ENCODE measurements around the gene CREB3L2.

Gene CREB3L2

GRCh38 chr7:137829337-137829992 lies 172.4 kb downstream of the CREB3L2 start:
- no CpG with 5 or more reads among the region's 7 CpGs for WGBS (ENCODE audit: insufficient coverage, insufficient read length)
- H3K4me3 ChIP-seq (ENCODE audit: low read length) = no peak overlapping the region
- H3K36me3 ChIP-seq (ENCODE audit: control insufficient read depth, insufficient read depth, low read length) = no peaks in the 10 kb centered on the region

GRCh38 chr7:137828456-137828855 lies 173.4 kb downstream of the CREB3L2 start:
- Histone ChIP-seq H3K27me3 (ENCODE audit: control insufficient read depth, insufficient read depth, low read length) (no peaks in the 10 kb centered on the region), H3K27ac (ENCODE audit: low read length) (no peak overlapping the region), H3K36me3 (ENCODE audit: control insufficient read depth, insufficient read depth, low read length) (no peaks in the 10 kb centered on the region), H3K4me1 (ENCODE audit: control insufficient read depth, insufficient read depth, low read length) (no peaks in the 10 kb centered on the region), H3K4me3 (ENCODE audit: low read length) (no peak overlapping the region), H3K9me3 (ENCODE audit: control insufficient read depth, insufficient read depth, low read length) (peaks cover 4% of the 10 kb centered on the region)
- no CpG with 5 or more reads among the region's 1 CpG for WGBS (ENCODE audit: insufficient coverage, insufficient read length)
- no peak for DNase-seq (ENCODE audit: low read depth, low spot score)

More at GRCh38 chr7:137829337-137829992, 172.4 kb downstream of the CREB3L2 start:
- Histone ChIP-seq H3K4me1 (ENCODE audit: control insufficient read depth, insufficient read depth, low read length) (no peaks in the 10 kb centered on the region), H3K9me3 (ENCODE audit: control insufficient read depth, insufficient read depth, low read length) (peaks cover 4% of the 10 kb centered on the region), H3K27me3 (ENCODE audit: control insufficient read depth, insufficient read depth, low read length) (no peaks in the 10 kb centered on the region), H3K27ac (ENCODE audit: low read length) (no peak overlapping the region)
- no peak for DNase-seq (ENCODE audit: low read depth, low spot score)

- H3K27me3 ChIP-seq (ENCODE audit: control insufficient read depth, insufficient read depth, low read length) = no peaks in the 10 kb centered on the region
- DNase-seq (ENCODE audit: low read depth, low spot score) = no peak
- no peaks in the 10 kb centered on the region for H3K9me3 ChIP-seq (ENCODE audit: control insufficient read depth, insufficient read depth, low read length)
- no peaks in the 10 kb centered on the region for H3K4me1 ChIP-seq (ENCODE audit: control insufficient read depth, insufficient read depth, low read length)
- no peak overlapping the region for H3K4me3 ChIP-seq (ENCODE audit: low read length)
- WGBS (ENCODE audit: insufficient coverage, insufficient read length) = 100% methylated on average over 1 of the region's 3 CpGs
- H3K27ac ChIP-seq (ENCODE audit: low read length) = no peak overlapping the region
- H3K36me3 ChIP-seq (ENCODE audit: control insufficient read depth, insufficient read depth, low read length) = no peaks in the 10 kb centered on the region
These were observed 176.4 kb downstream of the CREB3L2 start for GRCh38 chr7:137825489-137825888.
